WTC11 (cell line): ENCODE measurements around the gene ZNF468.

ENCODE experiments used
- ATF1 ChIP-seq: sonication (generic); formaldehyde crosslinking; IDR thresholded peaks from 2 replicates; pipeline ENCODE4 v1.8.1; 2023; ENCODE audit warnings: mild to moderate bottlenecking, moderate library complexity, missing genetic modification reagents
- CREB1 ChIP-seq: sonication (generic); formaldehyde crosslinking; IDR thresholded peaks from 2 replicates; pipeline ENCODE4 v1.8.0; 2023; ENCODE audit warnings: mild to moderate bottlenecking, missing genetic modification reagents
- ETV6 ChIP-seq: sonication (generic); formaldehyde crosslinking; IDR thresholded peaks from 2 replicates; pipeline ENCODE4 v1.8.1; 2022; ENCODE audit warnings: mild to moderate bottlenecking, missing genetic modification reagents
- ZNF121 ChIP-seq: sonication (generic); formaldehyde crosslinking; IDR thresholded peaks from 2 replicates; pipeline ENCODE4 v1.8.0; 2023; ENCODE audit warnings: missing genetic modification reagents
- TF ChIP-seq, protein P1 (sequence below): fragments of 200-600 bp; IDR thresholded peaks from 2 replicates; pipeline ENCODE4 v1.8.0; 2022; ENCODE audit warnings: antibody characterized with exemption
- TF ChIP-seq, protein P2 (sequence below): sonication (generic); formaldehyde crosslinking; IDR thresholded peaks from 2 replicates; pipeline ENCODE4 v1.8.1; 2022; ENCODE audit warnings: mild to moderate bottlenecking, missing genetic modification reagents, moderate library complexity, borderline replicate concordance
- TF ChIP-seq, protein P3 (sequence below): sonication (generic); formaldehyde crosslinking; conservative IDR thresholded peaks from 2 replicates; pipeline ENCODE4 v1.8.1; 2023; ENCODE audit warnings: mild to moderate bottlenecking, low read depth, missing genetic modification reagents, moderate library complexity
- TF ChIP-seq, protein P4 (sequence below): sonication (generic); formaldehyde crosslinking; IDR thresholded peaks from 2 replicates; pipeline ENCODE4 v1.8.1; 2023; ENCODE audit warnings: mild to moderate bottlenecking, missing genetic modification reagents, borderline replicate concordance

DNA sequence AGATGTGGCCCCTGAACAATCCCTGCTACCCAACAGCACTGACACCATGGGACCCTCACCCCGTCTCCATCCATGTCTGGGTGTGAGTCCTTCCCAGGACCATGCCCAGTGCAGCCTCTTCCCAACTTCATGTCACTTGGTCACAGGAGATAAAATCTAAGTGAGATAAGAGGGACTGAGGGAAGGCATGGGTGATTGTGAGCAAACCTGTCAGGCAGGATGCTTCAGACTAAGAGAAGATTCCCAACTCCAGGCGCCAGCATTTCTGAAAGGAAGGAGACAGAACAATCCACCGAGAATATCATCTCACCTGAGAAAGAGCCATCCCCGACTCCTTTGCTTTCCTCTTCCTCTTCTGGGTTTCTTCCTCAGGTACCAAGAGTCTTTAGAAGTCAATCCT, 32.5 kb upstream of the ZNF468 start:
- no peak for TF ChIP-seq ZNF121 (CRISPR knock-in tag)
- no peak for TF ChIP-seq CREB1 (CRISPR knock-in tag)
- no peak for TF ChIP-seq ETV6
- TF ChIP-seq ATF1, result no peak
- TF ChIP-seq, protein P1, sequence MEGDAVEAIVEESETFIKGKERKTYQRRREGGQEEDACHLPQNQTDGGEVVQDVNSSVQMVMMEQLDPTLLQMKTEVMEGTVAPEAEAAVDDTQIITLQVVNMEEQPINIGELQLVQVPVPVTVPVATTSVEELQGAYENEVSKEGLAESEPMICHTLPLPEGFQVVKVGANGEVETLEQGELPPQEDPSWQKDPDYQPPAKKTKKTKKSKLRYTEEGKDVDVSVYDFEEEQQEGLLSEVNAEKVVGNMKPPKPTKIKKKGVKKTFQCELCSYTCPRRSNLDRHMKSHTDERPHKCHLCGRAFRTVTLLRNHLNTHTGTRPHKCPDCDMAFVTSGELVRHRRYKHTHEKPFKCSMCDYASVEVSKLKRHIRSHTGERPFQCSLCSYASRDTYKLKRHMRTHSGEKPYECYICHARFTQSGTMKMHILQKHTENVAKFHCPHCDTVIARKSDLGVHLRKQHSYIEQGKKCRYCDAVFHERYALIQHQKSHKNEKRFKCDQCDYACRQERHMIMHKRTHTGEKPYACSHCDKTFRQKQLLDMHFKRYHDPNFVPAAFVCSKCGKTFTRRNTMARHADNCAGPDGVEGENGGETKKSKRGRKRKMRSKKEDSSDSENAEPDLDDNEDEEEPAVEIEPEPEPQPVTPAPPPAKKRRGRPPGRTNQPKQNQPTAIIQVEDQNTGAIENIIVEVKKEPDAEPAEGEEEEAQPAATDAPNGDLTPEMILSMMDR, result no peak
- TF ChIP-seq, protein P2, sequence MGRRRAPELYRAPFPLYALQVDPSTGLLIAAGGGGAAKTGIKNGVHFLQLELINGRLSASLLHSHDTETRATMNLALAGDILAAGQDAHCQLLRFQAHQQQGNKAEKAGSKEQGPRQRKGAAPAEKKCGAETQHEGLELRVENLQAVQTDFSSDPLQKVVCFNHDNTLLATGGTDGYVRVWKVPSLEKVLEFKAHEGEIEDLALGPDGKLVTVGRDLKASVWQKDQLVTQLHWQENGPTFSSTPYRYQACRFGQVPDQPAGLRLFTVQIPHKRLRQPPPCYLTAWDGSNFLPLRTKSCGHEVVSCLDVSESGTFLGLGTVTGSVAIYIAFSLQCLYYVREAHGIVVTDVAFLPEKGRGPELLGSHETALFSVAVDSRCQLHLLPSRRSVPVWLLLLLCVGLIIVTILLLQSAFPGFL (CRISPR knock-in tag), result no peak
- TF ChIP-seq, protein P3, sequence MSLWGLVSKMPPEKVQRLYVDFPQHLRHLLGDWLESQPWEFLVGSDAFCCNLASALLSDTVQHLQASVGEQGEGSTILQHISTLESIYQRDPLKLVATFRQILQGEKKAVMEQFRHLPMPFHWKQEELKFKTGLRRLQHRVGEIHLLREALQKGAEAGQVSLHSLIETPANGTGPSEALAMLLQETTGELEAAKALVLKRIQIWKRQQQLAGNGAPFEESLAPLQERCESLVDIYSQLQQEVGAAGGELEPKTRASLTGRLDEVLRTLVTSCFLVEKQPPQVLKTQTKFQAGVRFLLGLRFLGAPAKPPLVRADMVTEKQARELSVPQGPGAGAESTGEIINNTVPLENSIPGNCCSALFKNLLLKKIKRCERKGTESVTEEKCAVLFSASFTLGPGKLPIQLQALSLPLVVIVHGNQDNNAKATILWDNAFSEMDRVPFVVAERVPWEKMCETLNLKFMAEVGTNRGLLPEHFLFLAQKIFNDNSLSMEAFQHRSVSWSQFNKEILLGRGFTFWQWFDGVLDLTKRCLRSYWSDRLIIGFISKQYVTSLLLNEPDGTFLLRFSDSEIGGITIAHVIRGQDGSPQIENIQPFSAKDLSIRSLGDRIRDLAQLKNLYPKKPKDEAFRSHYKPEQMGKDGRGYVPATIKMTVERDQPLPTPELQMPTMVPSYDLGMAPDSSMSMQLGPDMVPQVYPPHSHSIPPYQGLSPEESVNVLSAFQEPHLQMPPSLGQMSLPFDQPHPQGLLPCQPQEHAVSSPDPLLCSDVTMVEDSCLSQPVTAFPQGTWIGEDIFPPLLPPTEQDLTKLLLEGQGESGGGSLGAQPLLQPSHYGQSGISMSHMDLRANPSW (CRISPR knock-in tag), result no peak
- TF ChIP-seq, protein P4, sequence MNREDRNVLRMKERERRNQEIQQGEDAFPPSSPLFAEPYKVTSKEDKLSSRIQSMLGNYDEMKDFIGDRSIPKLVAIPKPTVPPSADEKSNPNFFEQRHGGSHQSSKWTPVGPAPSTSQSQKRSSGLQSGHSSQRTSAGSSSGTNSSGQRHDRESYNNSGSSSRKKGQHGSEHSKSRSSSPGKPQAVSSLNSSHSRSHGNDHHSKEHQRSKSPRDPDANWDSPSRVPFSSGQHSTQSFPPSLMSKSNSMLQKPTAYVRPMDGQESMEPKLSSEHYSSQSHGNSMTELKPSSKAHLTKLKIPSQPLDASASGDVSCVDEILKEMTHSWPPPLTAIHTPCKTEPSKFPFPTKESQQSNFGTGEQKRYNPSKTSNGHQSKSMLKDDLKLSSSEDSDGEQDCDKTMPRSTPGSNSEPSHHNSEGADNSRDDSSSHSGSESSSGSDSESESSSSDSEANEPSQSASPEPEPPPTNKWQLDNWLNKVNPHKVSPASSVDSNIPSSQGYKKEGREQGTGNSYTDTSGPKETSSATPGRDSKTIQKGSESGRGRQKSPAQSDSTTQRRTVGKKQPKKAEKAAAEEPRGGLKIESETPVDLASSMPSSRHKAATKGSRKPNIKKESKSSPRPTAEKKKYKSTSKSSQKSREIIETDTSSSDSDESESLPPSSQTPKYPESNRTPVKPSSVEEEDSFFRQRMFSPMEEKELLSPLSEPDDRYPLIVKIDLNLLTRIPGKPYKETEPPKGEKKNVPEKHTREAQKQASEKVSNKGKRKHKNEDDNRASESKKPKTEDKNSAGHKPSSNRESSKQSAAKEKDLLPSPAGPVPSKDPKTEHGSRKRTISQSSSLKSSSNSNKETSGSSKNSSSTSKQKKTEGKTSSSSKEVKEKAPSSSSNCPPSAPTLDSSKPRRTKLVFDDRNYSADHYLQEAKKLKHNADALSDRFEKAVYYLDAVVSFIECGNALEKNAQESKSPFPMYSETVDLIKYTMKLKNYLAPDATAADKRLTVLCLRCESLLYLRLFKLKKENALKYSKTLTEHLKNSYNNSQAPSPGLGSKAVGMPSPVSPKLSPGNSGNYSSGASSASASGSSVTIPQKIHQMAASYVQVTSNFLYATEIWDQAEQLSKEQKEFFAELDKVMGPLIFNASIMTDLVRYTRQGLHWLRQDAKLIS (CRISPR knock-in tag), result no peak
